B cell (primary cell): ENCODE data around the gene MEGF11. TPM values are rescaled to one million over a fixed set of nuclear protein-coding genes. Genes with fewer than 3 reads are reported as not detected.

Experiments used
- ATAC-seq: fragments of 200-7000 bp; cut with Tn5 transposase; one replicate; pipeline ENCODE4 v1.10.0; 2021; ENCODE audit warnings: low read depth, mild to moderate bottlenecking, moderate number of reproducible peaks, moderate library complexity
- CTCF ChIA-PET: fragments of 350-600 bp; sonication (Branson Sonifier 250); formaldehyde crosslinking; loops from one replicate; lab custom pipeline; 2021; ENCODE audit warnings: antibody characterized with exemption, inconsistent platforms; lab: Charles Lee
- POLR2A ChIA-PET: fragments of 350-600 bp; sonication (Branson Sonifier 250); formaldehyde crosslinking; loops from one replicate; lab custom pipeline; 2021; ENCODE audit warnings: antibody characterized with exemption; lab: Charles Lee
- DNase-seq: peaks from one replicate; pipeline ENCODE4 v3.0.0; 2013
- H2AFZ ChIP-seq: 2 replicates; pipeline ENCODE4 v1.6.1; 2012; ENCODE audit warnings: mild to moderate bottlenecking, low read depth, low read length; ENCODE audit not compliant: insufficient read depth, poor library complexity, severe bottlenecking
- H3K27ac ChIP-seq, 2 donors: 1 replicate in 1 of 2; 2 replicates in 1 of 2; pipeline ENCODE4 v1.5.1; 2012 to 2013; ENCODE audit warnings: low read length in 2 of 2, mild to moderate bottlenecking in 2 of 2, moderate library complexity in 1 of 2
- H3K27me3 ChIP-seq, 4 experiments: fragments of 200-600 bp in 1 of 4; sonication (generic) in 1 of 4; replicated peaks in 1 of 4; 1 replicate in 2 of 4; 2 replicates in 2 of 4; pipeline versions ENCODE4 v1.6.1 to v1.7.0; 2013 to 2016; ENCODE audit warnings: low read length in 3 of 4, mild to moderate bottlenecking in 2 of 4, mixed read lengths in 1 of 4, moderate library complexity in 1 of 4; ENCODE audit not compliant: insufficient read depth in 4 of 4, control insufficient read depth in 3 of 4; ENCODE audit errors: control extremely low read depth in 1 of 4
- H3K36me3 ChIP-seq, 2 experiments: replicated peaks in 1 of 2; 1 replicate in 1 of 2; 2 replicates in 1 of 2; pipeline versions ENCODE4 v1.6.1 to v1.7.1; 2013; ENCODE audit warnings: low read length in 1 of 2; ENCODE audit not compliant: insufficient read depth in 2 of 2, control insufficient read depth in 1 of 2; ENCODE audit errors: control extremely low read depth in 1 of 2, extremely low read depth in 1 of 2
- H3K4me1 ChIP-seq, 2 donors: fragments of 200-600 bp in 1 of 2; sonication (generic) in 1 of 2; 1 replicate in 1 of 2; 2 replicates in 1 of 2; pipeline versions ENCODE4 v1.5.1 to v1.6.1; 2013 to 2017; ENCODE audit warnings: low read length in 2 of 2; ENCODE audit not compliant: control insufficient read depth in 2 of 2, insufficient read depth in 2 of 2
- H3K4me2 ChIP-seq: replicated peaks from 2 replicates; pipeline ENCODE3; 2012; ENCODE audit warnings: mild to moderate bottlenecking, low read depth, low read length; ENCODE audit not compliant: poor library complexity, severe bottlenecking
- H3K4me3 ChIP-seq, 5 experiments: fragments of 200-600 bp in 1 of 5; sonication (generic) in 1 of 5; 1 replicate in 3 of 5; 2 replicates in 2 of 5; pipeline versions ENCODE4 v1.5.1 to v1.7.0; 2011 to 2016; ENCODE audit warnings: low read length in 4 of 5, mild to moderate bottlenecking in 4 of 5, low read depth in 2 of 5, control low read depth in 1 of 5, moderate library complexity in 1 of 5; ENCODE audit not compliant: insufficient read depth in 1 of 5; ENCODE audit errors: control extremely low read depth in 1 of 5, extremely low read depth in 1 of 5
- H3K79me2 ChIP-seq: fragments of 200-600 bp; sonication (generic); one replicate; pipeline ENCODE4 v1.6.0; 2016; ENCODE audit warnings: low read length; ENCODE audit not compliant: control insufficient read depth, insufficient read depth
- H3K9ac ChIP-seq: fragments of 200-600 bp; sonication (generic); 2 replicates; pipeline ENCODE4 v1.6.1; 2017; ENCODE audit warnings: mild to moderate bottlenecking, low read length, moderate library complexity
- H3K9me3 ChIP-seq, 3 donors: one replicate each; pipeline versions ENCODE4 v1.6.1 to v1.7.1; 2013; ENCODE audit warnings: low read length in 2 of 3; ENCODE audit not compliant: control insufficient read depth in 2 of 3, insufficient read depth in 1 of 3; ENCODE audit errors: control extremely low read depth in 1 of 3
- H4K20me1 ChIP-seq: 2 replicates; pipeline ENCODE4 v1.6.0; 2012; ENCODE audit warnings: mild to moderate bottlenecking, low read length; ENCODE audit not compliant: insufficient read depth, control insufficient read depth, poor library complexity, severe bottlenecking
- H3K27ac Mint-ChIP-seq: one replicate; pipeline ENCODE4 v1.8.0; 2021; ENCODE audit warnings: mixed read lengths
- H3K27me3 Mint-ChIP-seq: one replicate; pipeline ENCODE4 v1.8.0; 2021; ENCODE audit warnings: mixed read lengths
- H3K4me1 Mint-ChIP-seq: one replicate; pipeline ENCODE4 v1.8.0; 2021; ENCODE audit warnings: mixed read lengths
- H3K4me3 Mint-ChIP-seq: one replicate; pipeline ENCODE4 v1.8.0; 2021; ENCODE audit warnings: mixed read lengths
- H3K9me3 Mint-ChIP-seq: one replicate; pipeline ENCODE4 v1.8.0; 2022; ENCODE audit warnings: mixed read lengths; ENCODE audit not compliant: insufficient read depth
- CTCF ChIP-seq: fragments of 200-600 bp; IDR thresholded peaks from one replicate; pipeline ENCODE4 v1.8.0; 2022; ENCODE audit warnings: antibody characterized with exemption, mild to moderate bottlenecking
- EZH2 ChIP-seq: IDR thresholded peaks from 2 replicates; pipeline ENCODE4 v1.6.1; 2012; ENCODE audit warnings: borderline replicate concordance, low read depth, mild to moderate bottlenecking, moderate library complexity, low read length; ENCODE audit not compliant: insufficient read depth, poor library complexity, severe bottlenecking
- WGBS: methylation state at CpG from one replicate; pipeline ENCODE4 v1.1.5; 2013; ENCODE audit warnings: missing lambda C conversion rate; ENCODE audit not compliant: insufficient coverage; 5-methylcytosine and 5-hydroxymethylcytosine counted together
- intact Hi-C: fragments of 100-400 bp; cut with micrococcal nuclease; formaldehyde crosslinking; loops from one replicate; pipeline ENCODE4 v1.10.0; 2022
- polyA plus RNA-seq: library from polyadenylated mRNA; depleted of rRNA; stranded (reverse); fragments of >200 nt; gene quantifications from 2 replicates; pipeline ENCODE4 v1.2.3, GENCODE V29; 2012
- total RNA-seq, 2 donors: library from RNA; stranded (reverse); fragments of 120-200 nt in 1 of 2; gene quantifications; 1 replicate in 1 of 2; 2 replicates in 1 of 2; pipeline versions ENCODE4 v1.2.3 to v1.2.4, GENCODE V29; 2013 to 2022

Gene MEGF11
- total and polyA plus RNA-seq, 2 donors (not counting 1 experiment from before 2014, with no cell fraction given), result 0.04 to 0.34 TPM

GRCh38 chr15:65913631-65914199, 339.8 kb downstream of the MEGF11 start:
- Histone ChIP-seq H3K4me2 (no peak overlapping the region), H4K20me1 (peaks cover 5% of the 10 kb centered on the region), H3K9me3 (no peaks in the 10 kb centered on the region), H3K79me2 (peaks cover 16% of the 10 kb centered on the region), H3K4me3 (no peak overlapping the region), H3K36me3 (peaks cover 0 to 6% of the 10 kb centered on the region in 2 experiments), H3K9ac (no peak overlapping the region), H3K27me3 (no peaks in the 10 kb centered on the region), H3K27ac (no peak overlapping the region), H3K4me1 (peaks cover 41% of the 10 kb centered on the region in 2 donors), H2AFZ (no peak overlapping the region)
- Mint-ChIP-seq H3K4me3 (no peak overlapping the region), H3K27ac (no peak overlapping the region), H3K27me3 (no peaks in the 10 kb centered on the region), H3K4me1 (peaks cover 43% of the 10 kb centered on the region), H3K9me3 (no peaks in the 10 kb centered on the region)
- WGBS, result 100% methylated on average over 8 of the region's 13 CpGs
- ATAC-seq (no peak), DNase-seq (no peak)
- POLR2A ChIA-PET, result no interaction called here
- CTCF ChIA-PET, result no interaction called here
- TF ChIP-seq CTCF, result no peak
- no peak for TF ChIP-seq EZH2
- intact Hi-C loops, result no loop called here

GRCh38 chr15:65912235-65912634, 341.3 kb downstream of the MEGF11 start:
- no peak for ATAC-seq
- H2AFZ ChIP-seq, result no peak overlapping the region
- H3K4me3 ChIP-seq, result no peak overlapping the region
- H3K9me3 ChIP-seq, result no peaks in the 10 kb centered on the region
- H3K27ac ChIP-seq, result no peak overlapping the region
- no peak overlapping the region for H3K9ac ChIP-seq
- H3K27me3 ChIP-seq, result no peaks in the 10 kb centered on the region
- CTCF ChIA-PET, result interaction anchor here (0.8 kb wide), 1 partner anchor 57 kb away, joined by 5 read pairs; no protein-coding TSS in a partner anchor
- H3K9me3 Mint-ChIP-seq, result no peaks in the 10 kb centered on the region
- TF ChIP-seq CTCF (no peak), EZH2 (no peak)
- peaks cover 5% of the 10 kb centered on the region for H4K20me1 ChIP-seq
- H3K79me2 ChIP-seq, result peaks cover 5% of the 10 kb centered on the region
- intact Hi-C loops, result no loop called here
- 94% methylated on average over 2 of the region's 2 CpGs for WGBS
- POLR2A ChIA-PET, result interaction anchor here (0.5 kb wide), 2 partner anchors 88 to 439 kb away, joined by 3 read pairs; no protein-coding TSS in a partner anchor
- no peak overlapping the region for H3K27ac Mint-ChIP-seq
- peaks cover 26 to 27% of the 10 kb centered on the region in 2 donors for H3K4me1 ChIP-seq
- H3K4me3 Mint-ChIP-seq, result no peak overlapping the region
- peaks cover 29% of the 10 kb centered on the region for H3K4me1 Mint-ChIP-seq
- no peak overlapping the region for H3K4me2 ChIP-seq
- no peak for DNase-seq
- H3K36me3 ChIP-seq, result peaks cover 0 to 13% of the 10 kb centered on the region in 2 experiments
- no peaks in the 10 kb centered on the region for H3K27me3 Mint-ChIP-seq
